ENCODE data around the gene KLHL21. TPM values are rescaled to one million over a fixed set of nuclear protein-coding genes. Genes with fewer than 3 reads are reported as not detected.
"Not testable (repeated sequence)": the region's sequence is repeated elsewhere in the genome, so short reads cannot be mapped to it uniquely, and the experiment has no call there.

Gene KLHL21
- total RNA-seq, 6 donors from 2014 or later = 26.4 to 66.0 (median 39.7) TPM

DNA sequence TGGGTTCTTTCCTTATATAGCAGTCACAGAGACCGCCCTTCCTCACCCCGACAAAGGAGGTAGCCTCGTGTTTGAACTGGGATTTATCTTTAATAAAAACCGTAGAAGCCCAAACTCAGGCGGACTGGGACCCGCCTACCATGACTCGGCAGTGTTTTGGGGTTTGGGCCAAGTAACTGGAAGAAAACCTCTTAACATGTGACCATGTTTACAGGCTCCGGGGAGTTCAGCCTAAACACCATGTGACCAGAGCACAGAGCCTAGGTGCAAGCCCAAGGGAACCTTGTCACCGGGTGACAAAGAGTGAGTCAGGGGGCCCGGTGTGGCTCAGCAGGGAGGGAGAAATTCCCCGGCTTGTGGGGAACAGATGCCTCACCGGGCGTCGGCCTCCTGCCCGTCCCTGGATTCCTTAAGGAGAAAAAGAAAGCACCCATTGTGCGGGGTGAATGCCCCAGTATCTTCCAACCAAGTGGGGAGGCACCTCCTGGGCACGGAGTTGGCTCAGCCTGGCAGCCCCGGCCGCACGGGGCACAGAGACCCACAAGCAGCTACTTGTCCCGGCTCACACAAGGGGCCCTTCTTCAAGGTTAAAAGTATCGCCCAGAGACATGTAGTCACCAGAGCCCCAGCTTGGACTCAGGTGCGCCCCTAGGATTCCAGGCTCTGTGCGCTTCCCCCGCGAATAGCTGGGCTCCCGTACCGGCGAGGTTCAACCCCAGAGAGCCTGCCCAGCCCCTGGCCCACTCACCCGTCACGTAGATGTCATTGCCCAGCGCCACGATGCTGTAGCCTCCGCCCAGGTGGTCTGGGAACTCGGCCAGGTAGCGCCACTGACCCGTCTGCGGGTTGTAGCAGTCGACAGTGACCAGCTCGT lies 1.4 kb downstream of the KLHL21 start:
- Histone ChIP-seq H3K9me3 (no peaks in the 10 kb centered on the region), H3K27ac (peak overlapping the region; percentile 96 to 100 (median 98)), H3K4me3 (peak overlapping the region; percentile 72 to 99 (median 78)), H3K27me3 (no peaks in the 10 kb centered on the region), H3K4me1 (peaks cover 51 to 62% (median 54%) of the 10 kb centered on the region in 4 donors), H3K36me3 (peaks cover 11 to 30% (median 21%) of the 10 kb centered on the region in 4 donors)
- WGBS, 2 donors = 0% methylated on average over 9 to 28 of the region's 40 CpGs
- TF ChIP-seq POLR2AphosphoS5 (IDR thresholded peaks at IDR 0.05) = peak; percentile 48 to 90
- peak in 1 of 4 donors; percentile 34 for TF ChIP-seq EP300 (IDR thresholded peaks at IDR 0.05)
- no peak for TF ChIP-seq CTCF (IDR thresholded peaks at IDR 0.05)
- peak; percentile 45 to 78 (median 60) for TF ChIP-seq POLR2A (IDR thresholded peaks at IDR 0.05)
- ATAC-seq (ENCODE audit: low FRiP score in 2 of 2) (peak; percentile 57 to 68), DNase-seq (peak; percentile 87 to 94)

GRCh38 chr1:6600410-6601048 lies 2.1 kb downstream of the KLHL21 start:
- peak overlapping the region; percentile 72 to 99 (median 78) for H3K4me3 ChIP-seq
- TF ChIP-seq CTCF (IDR thresholded peaks at IDR 0.05) (no peak), EP300 (IDR thresholded peaks at IDR 0.05) (no peak), POLR2AphosphoS5 (IDR thresholded peaks at IDR 0.05) (no peak), POLR2A (IDR thresholded peaks at IDR 0.05) (no peak)
- peaks cover 51 to 68% (median 57%) of the 10 kb centered on the region in 4 donors for H3K4me1 ChIP-seq
- no peak for DNase-seq
- peaks cover 13 to 37% (median 29%) of the 10 kb centered on the region in 4 donors for H3K36me3 ChIP-seq
- no peaks in the 10 kb centered on the region for H3K27me3 ChIP-seq
- H3K9me3 ChIP-seq = no peaks in the 10 kb centered on the region
- 17 to 20% methylated on average over 10 of the region's 10 CpGs for WGBS, 2 donors
- peak overlapping the region; percentile 96 to 100 (median 98) for H3K27ac ChIP-seq
- no peak for ATAC-seq (ENCODE audit: low FRiP score in 2 of 2)

- WGBS, 2 donors = 53 to 54% methylated on average over 8 of the region's 8 CpGs
- H3K9me3 ChIP-seq; H3K27me3 ChIP-seq; DNase-seq; ATAC-seq (ENCODE audit: low FRiP score in 2 of 2): not testable (repeated sequence)
- Histone ChIP-seq H3K36me3 (peaks cover 17 to 43% (median 34%) of the 10 kb centered on the region in 4 donors), H3K27ac (peak overlapping the region; percentile 96 to 100 (median 98)), H3K4me1 (peaks cover 49 to 74% (median 55%) of the 10 kb centered on the region in 4 donors), H3K4me3 (peak overlapping the region; percentile 72 to 99 (median 78))
Observed at GRCh38 chr1:6599991-6600390, 2.7 kb downstream of the KLHL21 start.

DNA sequence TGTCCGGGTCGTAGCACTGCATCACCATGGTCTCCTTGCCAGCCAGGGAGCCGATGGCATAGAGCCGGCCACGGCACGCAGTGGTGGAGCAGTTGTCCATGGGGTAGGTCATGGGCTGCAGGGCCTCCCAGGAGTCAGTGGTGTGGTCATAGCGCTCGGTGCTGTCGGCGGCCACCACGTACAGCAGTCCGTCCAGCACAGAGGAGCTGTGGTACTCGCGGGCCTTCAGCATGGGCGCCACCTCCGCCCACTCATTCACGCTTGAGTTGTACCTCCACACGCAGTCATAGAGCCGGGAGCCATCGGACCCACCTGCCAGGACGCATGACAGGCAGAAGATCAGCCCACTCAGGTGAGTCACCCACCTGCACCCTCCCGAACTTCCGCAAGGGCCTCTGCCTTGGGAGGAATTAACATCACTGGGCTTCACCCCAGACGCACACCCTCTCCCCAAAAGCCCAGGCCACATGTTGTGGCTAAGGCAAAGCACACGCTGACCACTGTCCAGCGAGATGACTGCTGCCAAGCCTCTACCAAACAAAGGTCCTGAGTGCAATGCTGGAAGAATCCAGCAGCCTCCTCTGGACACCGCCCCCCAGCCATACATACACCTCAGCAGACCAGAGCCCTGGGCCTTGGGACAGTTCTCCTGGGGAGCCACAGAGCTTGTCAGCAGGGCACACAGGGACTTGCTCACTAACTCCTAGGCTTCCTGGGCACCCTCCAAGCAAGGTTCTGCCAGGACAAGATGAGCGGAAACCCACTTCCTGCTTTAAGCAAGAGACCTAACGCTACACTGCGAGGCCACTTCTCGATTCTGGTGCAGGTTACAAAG lies 3.3 kb downstream of the KLHL21 start:
- TF ChIP-seq POLR2AphosphoS5 (IDR thresholded peaks at IDR 0.05) (peak in 1 of 2 donors; percentile 25), CTCF (IDR thresholded peaks at IDR 0.05) (no peak)
- H3K4me3 ChIP-seq = peak overlapping the region in 3 of 4 donors; percentile 72 to 99 (median 79)
- DNase-seq = peak; percentile 69 to 74
- H3K27me3 ChIP-seq = no peaks in the 10 kb centered on the region
- H3K36me3 ChIP-seq = peaks cover 21 to 49% (median 41%) of the 10 kb centered on the region in 4 donors
- 69 to 76% methylated on average over 12 to 20 of the region's 31 CpGs for WGBS, 2 donors
- H3K4me1 ChIP-seq = peaks cover 43 to 71% (median 49%) of the 10 kb centered on the region in 4 donors
- no peaks in the 10 kb centered on the region for H3K9me3 ChIP-seq
- ATAC-seq (ENCODE audit: low FRiP score in 2 of 2) = no peak
- H3K27ac ChIP-seq = peak overlapping the region; percentile 96 to 100 (median 98)

Data from upper lobe of left lung (tissue), 6 donors.